Neural progenitor cell (in vitro differentiated cells): ENCODE results near the gene EHD4. TPM values are rescaled to one million over a fixed set of nuclear protein-coding genes. Genes with fewer than 3 reads are reported as not detected.

Source experiments
- DNase-seq: peaks from one replicate; pipeline ENCODE4 v3.0.0-alpha.2; 2016; ENCODE audit warnings: low spot score
- H2AFZ ChIP-seq: fragments of 200-600 bp; sonication (generic); replicated peaks from 2 replicates; pipeline ENCODE4 v1.6.1; 2016; ENCODE audit warnings: antibody characterized with exemption
- H3F3A ChIP-seq: fragments of 200-600 bp; sonication (generic); 2 replicates; pipeline ENCODE4 v1.6.1; 2016; ENCODE audit warnings: antibody characterized with exemption, low read depth
- H3K27ac ChIP-seq: fragments of 200-600 bp; sonication (generic); 2 replicates; pipeline ENCODE4 v1.5.1; 2016; ENCODE audit warnings: mild to moderate bottlenecking
- H3K27me3 ChIP-seq: fragments of 200-600 bp; sonication (generic); 2 replicates; pipeline ENCODE4 v1.6.1; 2016; ENCODE audit warnings: mild to moderate bottlenecking, moderate library complexity
- H3K36me3 ChIP-seq: fragments of 200-600 bp; sonication (generic); 2 replicates; pipeline ENCODE4 v1.5.1; 2016
- H3K4me1 ChIP-seq: fragments of 200-600 bp; sonication (generic); 2 replicates; pipeline ENCODE4 v1.6.1; 2016; ENCODE audit warnings: mixed run types
- H3K4me2 ChIP-seq: fragments of 200-600 bp; sonication (generic); 2 replicates; pipeline ENCODE4 v1.6.1; 2016
- H3K4me3 ChIP-seq: fragments of 200-600 bp; sonication (generic); 2 replicates; pipeline ENCODE4 v1.5.1; 2016
- H3K79me2 ChIP-seq: fragments of 200-600 bp; sonication (generic); 2 replicates; pipeline ENCODE4 v1.6.1; 2016; ENCODE audit warnings: low read depth
- H3K9ac ChIP-seq: fragments of 200-600 bp; sonication (generic); 2 replicates; pipeline ENCODE4 v1.6.1; 2016
- H3K9me3 ChIP-seq: fragments of 200-600 bp; sonication (generic); 2 replicates; pipeline ENCODE4 v1.5.1; 2016; ENCODE audit warnings: low read depth
- H4K20me1 ChIP-seq: fragments of 200-600 bp; sonication (generic); 2 replicates; pipeline ENCODE4 v1.6.1; 2016; ENCODE audit warnings: low read depth
- H3K27ac Mint-ChIP-seq: 3 replicates; pipeline ENCODE4 v1.8.0; 2021; ENCODE audit warnings: mixed read lengths
- H3K27me3 Mint-ChIP-seq: 2 replicates; pipeline ENCODE4 v1.8.0; 2022; ENCODE audit warnings: low read depth, mild to moderate bottlenecking, inconsistent platforms, moderate library complexity, mixed read lengths; ENCODE audit not compliant: insufficient read depth
- H3K36me3 Mint-ChIP-seq: 3 replicates; pipeline ENCODE4 v1.8.0; 2021; ENCODE audit warnings: mixed read lengths
- H3K4me1 Mint-ChIP-seq: 3 replicates; pipeline ENCODE4 v1.8.0; 2021; ENCODE audit warnings: mixed read lengths
- H3K4me3 Mint-ChIP-seq: 3 replicates; pipeline ENCODE4 v1.8.0; 2021; ENCODE audit warnings: mild to moderate bottlenecking, moderate library complexity, mixed read lengths
- H3K9me3 Mint-ChIP-seq: 3 replicates; pipeline ENCODE4 v1.8.0; 2020; ENCODE audit warnings: mixed read lengths
- CTCF ChIP-seq: fragments of 200-600 bp; sonication (generic); IDR thresholded peaks from 2 replicates; pipeline ENCODE4 v1.5.1; 2017; ENCODE audit warnings: antibody characterized with exemption, mild to moderate bottlenecking
- EZH2 ChIP-seq: fragments of 200-600 bp; sonication (generic); IDR thresholded peaks from 2 replicates; pipeline ENCODE4 v1.6.1; 2017; ENCODE audit warnings: antibody characterized with exemption, mild to moderate bottlenecking, moderate library complexity
- EZH2phosphoT487 ChIP-seq: fragments of 200-600 bp; sonication (generic); IDR thresholded peaks from 2 replicates; pipeline ENCODE4 v1.6.1; 2017; ENCODE audit warnings: antibody characterized with exemption
- total RNA-seq: library from RNA; depleted of rRNA; stranded (reverse); fragments of >200 nt; gene quantifications from 2 replicates; pipeline ENCODE4 v1.2.3, GENCODE V29; 2015; ENCODE audit warnings: low replicate concordance

Gene EHD4
- total RNA-seq, 1 donor from 2014 or later: 6.9 TPM

DNA sequence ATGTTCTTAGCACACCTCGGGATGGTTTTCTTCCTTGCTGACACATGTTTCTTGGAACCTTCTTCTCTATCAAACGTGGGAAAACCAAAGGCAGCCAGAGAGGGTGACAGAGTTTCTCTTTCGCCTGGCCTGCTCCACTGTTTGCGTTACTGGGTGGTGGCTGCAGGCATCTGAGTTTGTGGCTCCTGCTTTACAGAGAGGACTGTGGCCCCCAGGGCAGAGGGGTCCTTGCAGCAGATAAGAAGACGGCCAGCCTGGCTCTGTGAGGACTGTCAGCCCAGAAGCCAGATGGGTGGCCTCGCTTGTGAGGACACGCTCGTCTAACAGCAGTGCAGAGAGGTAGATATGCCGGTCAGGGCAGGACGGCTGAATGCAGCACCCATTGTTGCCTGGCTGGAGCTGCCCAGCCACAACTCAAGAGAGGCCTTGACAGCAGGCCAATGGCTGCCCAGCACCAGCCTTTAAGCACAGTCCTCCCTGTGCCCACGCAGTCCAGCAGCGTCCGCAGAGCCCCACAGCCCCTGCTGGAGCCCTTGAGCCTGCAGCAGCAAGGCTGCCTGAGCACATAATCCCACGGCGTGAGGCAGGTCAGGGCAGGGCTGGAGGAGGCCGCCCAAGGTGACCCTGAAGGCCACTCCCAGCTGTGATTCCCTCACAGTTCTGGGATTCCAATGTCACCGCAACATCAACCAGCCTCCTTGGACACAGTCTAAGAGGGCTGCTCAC, 63.5 kb downstream of the EHD4 start:
- Histone ChIP-seq H3F3A (peaks cover 11% of the 10 kb centered on the region), H3K9ac (no peak overlapping the region), H2AFZ (no peak overlapping the region), H3K36me3 (no peaks in the 10 kb centered on the region), H3K9me3 (no peaks in the 10 kb centered on the region), H3K27me3 (no peaks in the 10 kb centered on the region), H3K4me2 (no peak overlapping the region), H3K4me3 (no peak overlapping the region), H3K4me1 (no peaks in the 10 kb centered on the region), H3K27ac (no peak overlapping the region), H3K79me2 (no peaks in the 10 kb centered on the region), H4K20me1 (peaks cover 3% of the 10 kb centered on the region)
- H3K4me3 Mint-ChIP-seq: no peak overlapping the region
- DNase-seq: no peak
- TF ChIP-seq EZH2phosphoT487 (no peak), EZH2 (no peak), CTCF (no peak)
- H3K9me3 Mint-ChIP-seq: no peaks in the 10 kb centered on the region
- H3K4me1 Mint-ChIP-seq: peaks cover 7% of the 10 kb centered on the region
- no peaks in the 10 kb centered on the region for H3K36me3 Mint-ChIP-seq
- no peak overlapping the region for H3K27ac Mint-ChIP-seq
- peaks cover 2% of the 10 kb centered on the region for H3K27me3 Mint-ChIP-seq

- H2AFZ ChIP-seq: no peak overlapping the region
- no peaks in the 10 kb centered on the region for H3K79me2 ChIP-seq
- H3K36me3 ChIP-seq: no peaks in the 10 kb centered on the region
- Mint-ChIP-seq H3K36me3 (no peaks in the 10 kb centered on the region), H3K27me3 (peaks cover 2% of the 10 kb centered on the region), H3K9me3 (no peaks in the 10 kb centered on the region), H3K27ac (no peak overlapping the region), H3K4me3 (no peak overlapping the region), H3K4me1 (peaks cover 11% of the 10 kb centered on the region)
- no peak overlapping the region for H3K27ac ChIP-seq
- no peak overlapping the region for H3K4me2 ChIP-seq
- no peak overlapping the region for H3K9ac ChIP-seq
- peaks cover 3% of the 10 kb centered on the region for H4K20me1 ChIP-seq
- no peak overlapping the region for H3K4me3 ChIP-seq
- no peak for DNase-seq
- peaks cover 11% of the 10 kb centered on the region for H3F3A ChIP-seq
- no peaks in the 10 kb centered on the region for H3K27me3 ChIP-seq
- TF ChIP-seq EZH2phosphoT487 (no peak), CTCF (no peak), EZH2 (no peak)
- H3K4me1 ChIP-seq: no peaks in the 10 kb centered on the region
- no peaks in the 10 kb centered on the region for H3K9me3 ChIP-seq
Measured at GRCh38 chr15:41907141-41907540, 65.2 kb downstream of the EHD4 start.

- no peak overlapping the region for H3K27ac Mint-ChIP-seq
- DNase-seq: no peak
- no peak for TF ChIP-seq EZH2
- no peak for TF ChIP-seq EZH2phosphoT487
- TF ChIP-seq CTCF: no peak
- H3K4me3 ChIP-seq: no peak overlapping the region
- H3K4me3 Mint-ChIP-seq: no peak overlapping the region
- H3K9ac ChIP-seq: no peak overlapping the region
- no peaks in the 10 kb centered on the region for H3K4me1 ChIP-seq
- no peaks in the 10 kb centered on the region for H3K36me3 Mint-ChIP-seq
- no peak overlapping the region for H3K4me2 ChIP-seq
- H3K27me3 ChIP-seq: no peaks in the 10 kb centered on the region
- peaks cover 3% of the 10 kb centered on the region for H4K20me1 ChIP-seq
- no peaks in the 10 kb centered on the region for H3K36me3 ChIP-seq
- H3F3A ChIP-seq: peaks cover 11% of the 10 kb centered on the region
- H3K79me2 ChIP-seq: no peaks in the 10 kb centered on the region
- peaks cover 11% of the 10 kb centered on the region for H3K4me1 Mint-ChIP-seq
- no peak overlapping the region for H2AFZ ChIP-seq
- no peak overlapping the region for H3K27ac ChIP-seq
- no peaks in the 10 kb centered on the region for H3K27me3 Mint-ChIP-seq
- no peaks in the 10 kb centered on the region for H3K9me3 Mint-ChIP-seq
- no peaks in the 10 kb centered on the region for H3K9me3 ChIP-seq
Measured at GRCh38 chr15:41906608-41907007, 65.7 kb downstream of the EHD4 start.
